GM18511 (cell line): ENCODE measurements around the gene TXLNA.

ENCODE experiments used
- ATAC-seq: cut with Tn5 transposase; IDR thresholded peaks from one replicate; pipeline ENCODE4 v1.9.1; 2021; ENCODE audit warnings: mild to moderate bottlenecking, moderate library complexity; ENCODE audit not compliant: unreplicated experiment

TXLNA gene

GRCh38 chr1:32208469-32208868, 29.0 kb downstream of the TXLNA start:
- no peak for ATAC-seq

GRCh38 chr1:32208891-32209328, 29.4 kb downstream of the TXLNA start, which contains the start of gene DCDC2B:
Gene DCDC2B (plus strand): TSS chr1:32209089. CDS start chr1:32209094, 5 bp downstream.
- ATAC-seq, result no peak

GRCh38 chr1:32215629-32216480, 36.4 kb downstream of the TXLNA start:
- no peak for ATAC-seq

- no peak for ATAC-seq
These were observed 37.1 kb downstream of the TXLNA start for GRCh38 chr1:32216566-32216965.

GRCh38 chr1:32219022-32219421, 39.5 kb downstream of the TXLNA start:
- no peak for ATAC-seq

- no peak for ATAC-seq
These were observed 41.5 kb downstream of the TXLNA start for GRCh38 chr1:32220746-32221580.

GRCh38 chr1:32221581-32221979, 42.1 kb downstream of the TXLNA start:
- ATAC-seq, result peak; percentile 28

- ATAC-seq, result peak; percentile 96
These were observed 42.7 kb downstream of the TXLNA start, which contains the start of the genes EIF3I and TMEM234 for GRCh38 chr1:32221980-32222755. Gene EIF3I (plus strand): TSS chr1:32222407. CDS start chr1:32222442, 35 bp downstream. Gene TMEM234 (minus strand): TSS chr1:32222353. CDS start chr1:32222322, 31 bp downstream.

GRCh38 chr1:32223683-32224082, 44.2 kb downstream of the TXLNA start:
- ATAC-seq, result no peak

- no peak for ATAC-seq
These were observed 44.8 kb downstream of the TXLNA start for GRCh38 chr1:32224285-32224684.

- ATAC-seq, result no peak
These were observed 49.3 kb downstream of the TXLNA start for GRCh38 chr1:32228771-32229170.

GRCh38 chr1:32231843-32232432, 52.5 kb downstream of the TXLNA start:
- ATAC-seq, result no peak

- no peak for ATAC-seq
These were observed 53.3 kb downstream of the TXLNA start for GRCh38 chr1:32232558-32233304.

GRCh38 chr1:32234792-32235191, 55.3 kb downstream of the TXLNA start:
- ATAC-seq, result no peak

GRCh38 chr1:32239337-32239736, 59.9 kb downstream of the TXLNA start:
- no peak for ATAC-seq

- ATAC-seq, result no peak
These were observed 60.3 kb downstream of the TXLNA start for GRCh38 chr1:32239790-32240139.

GRCh38 chr1:32240140-32240951, 60.9 kb downstream of the TXLNA start:
- peak; percentile 44 for ATAC-seq

- peak; percentile 58 for ATAC-seq
These were observed 61.7 kb downstream of the TXLNA start for GRCh38 chr1:32241001-32241763.
